ENCODE measurements around the gene IRS1.

Gene IRS1

DNA sequence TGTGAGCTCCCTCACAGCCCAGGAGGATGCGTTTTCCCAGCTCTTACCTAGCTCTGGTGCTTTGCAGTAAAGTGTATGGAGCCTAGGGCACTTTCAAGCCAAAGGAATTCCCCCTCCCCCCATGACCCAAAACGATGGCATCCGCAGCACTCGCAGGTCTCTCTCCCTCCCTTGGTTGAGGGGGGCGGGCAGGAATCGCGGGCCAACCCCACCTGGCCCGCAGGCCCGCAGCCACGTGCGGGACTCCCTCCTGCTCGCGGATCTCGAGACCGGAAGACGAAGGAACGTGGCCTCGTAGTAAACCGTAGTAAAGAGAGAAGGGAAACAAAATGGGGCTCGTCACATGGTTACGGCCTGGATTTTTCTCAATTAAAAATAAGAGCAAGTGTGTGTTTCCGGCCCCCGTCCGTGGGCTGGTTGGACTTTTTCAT is 8.5 kb downstream of the IRS1 start:
- DNase-seq (ENCODE audit: low spot score) = peak; percentile 69

DNA sequence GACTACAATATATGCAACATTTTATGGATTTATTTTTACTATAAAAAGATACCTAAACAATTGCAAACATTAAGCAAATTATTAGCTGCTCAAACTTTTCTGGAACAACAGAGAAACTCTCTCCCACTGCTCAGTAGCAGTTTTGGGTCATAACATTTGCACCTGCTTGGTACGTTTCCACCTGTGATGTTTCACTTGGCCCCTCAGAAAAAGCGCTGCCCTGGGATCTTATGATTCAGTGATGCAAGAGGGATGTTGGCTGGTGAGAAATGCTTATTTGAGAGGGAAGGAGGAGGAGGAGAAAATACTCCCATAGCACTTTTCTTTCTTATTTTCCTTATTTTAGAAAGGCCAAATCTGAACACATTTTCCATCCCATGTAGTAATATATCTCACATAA is 9.2 kb downstream of the IRS1 start:
- no peak for DNase-seq (ENCODE audit: low spot score)

DNA sequence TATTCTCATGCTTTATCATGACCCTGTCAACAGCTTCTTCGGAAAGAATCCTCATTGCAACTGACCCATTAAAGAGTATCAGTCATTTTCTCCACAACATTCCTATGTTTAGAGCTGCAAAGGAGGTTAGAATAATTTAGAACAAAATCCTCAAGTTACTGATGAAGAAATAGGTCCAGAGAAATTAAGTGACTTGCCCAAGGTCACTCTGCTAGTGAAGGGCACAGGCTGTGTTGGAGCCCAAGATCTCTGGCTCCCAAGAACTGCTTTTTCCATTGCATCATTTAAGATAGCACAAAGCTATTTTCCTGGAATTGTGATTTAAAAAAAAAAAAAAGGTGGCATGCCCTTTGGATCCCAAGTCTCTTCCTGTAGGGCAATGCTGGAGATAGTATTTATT is 9.6 kb downstream of the IRS1 start:
- DNase-seq (ENCODE audit: low spot score) = no peak

DNA sequence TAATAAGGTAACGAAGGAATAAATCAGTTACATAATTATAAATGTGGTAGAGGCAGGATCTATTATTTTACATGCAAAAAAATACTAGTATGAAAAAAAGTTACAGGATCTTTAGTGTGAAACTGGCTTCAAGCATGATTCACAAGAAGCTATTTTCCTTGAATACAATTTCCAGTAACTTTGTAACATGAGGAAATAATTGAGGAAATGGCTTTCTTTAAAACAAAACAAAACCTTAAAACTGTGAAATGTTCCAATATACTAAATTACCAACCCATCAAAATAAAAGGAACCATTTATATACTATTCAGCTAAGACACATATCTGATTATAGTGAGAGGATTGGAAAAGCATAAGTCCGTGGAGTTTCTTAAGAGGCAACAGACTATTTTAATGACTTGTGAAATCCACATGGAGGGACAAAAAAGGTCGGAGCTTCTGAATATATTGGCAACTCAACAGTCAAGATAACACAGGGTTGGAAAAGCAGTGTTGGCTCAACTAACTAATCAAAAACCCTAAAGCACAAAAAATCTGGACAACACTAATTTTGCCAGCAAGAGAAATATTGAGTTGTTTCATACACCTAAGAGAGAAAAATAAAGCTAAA is 10.6 kb downstream of the IRS1 start:
- DNase-seq (ENCODE audit: low spot score) = no peak

DNA sequence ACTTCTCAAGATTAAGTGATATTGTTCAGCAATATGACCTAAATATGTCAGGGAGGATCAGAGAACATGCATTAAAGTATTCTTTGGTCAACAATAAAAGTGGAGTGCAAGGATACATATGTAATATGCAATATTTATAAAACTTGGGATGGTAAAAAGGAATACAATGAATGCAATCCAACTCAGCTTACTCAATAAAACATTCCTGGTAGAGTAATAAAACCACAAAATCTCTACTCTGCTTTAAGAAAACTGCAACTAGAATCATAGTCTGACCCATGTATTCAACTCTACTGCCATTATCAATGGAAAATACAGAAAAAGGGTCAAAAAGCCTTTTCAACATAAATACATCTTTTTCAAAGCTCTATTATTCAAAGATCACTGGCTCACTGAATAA is 11.6 kb downstream of the IRS1 start:
- DNase-seq (ENCODE audit: low spot score) = peak; percentile 29

DNA sequence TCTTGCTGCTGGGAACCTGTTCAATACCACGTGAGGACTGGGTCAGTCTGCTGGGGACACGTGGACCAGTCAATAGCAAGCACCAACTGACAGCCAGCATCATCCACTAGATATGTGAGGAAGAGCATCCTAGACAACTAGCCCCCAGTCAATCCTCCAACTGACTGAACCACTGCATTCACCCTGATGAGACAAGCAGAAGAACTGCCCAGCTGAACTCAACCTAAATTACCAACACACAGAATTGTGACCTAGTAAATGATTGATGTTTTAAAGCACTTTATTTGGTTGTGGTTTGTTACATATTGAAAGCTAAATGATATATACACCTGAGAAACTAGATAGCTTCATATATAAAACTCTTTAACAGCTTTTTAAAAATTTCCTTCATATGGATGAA is 15.7 kb downstream of the IRS1 start:
- DNase-seq (ENCODE audit: low spot score) = no peak

DNA sequence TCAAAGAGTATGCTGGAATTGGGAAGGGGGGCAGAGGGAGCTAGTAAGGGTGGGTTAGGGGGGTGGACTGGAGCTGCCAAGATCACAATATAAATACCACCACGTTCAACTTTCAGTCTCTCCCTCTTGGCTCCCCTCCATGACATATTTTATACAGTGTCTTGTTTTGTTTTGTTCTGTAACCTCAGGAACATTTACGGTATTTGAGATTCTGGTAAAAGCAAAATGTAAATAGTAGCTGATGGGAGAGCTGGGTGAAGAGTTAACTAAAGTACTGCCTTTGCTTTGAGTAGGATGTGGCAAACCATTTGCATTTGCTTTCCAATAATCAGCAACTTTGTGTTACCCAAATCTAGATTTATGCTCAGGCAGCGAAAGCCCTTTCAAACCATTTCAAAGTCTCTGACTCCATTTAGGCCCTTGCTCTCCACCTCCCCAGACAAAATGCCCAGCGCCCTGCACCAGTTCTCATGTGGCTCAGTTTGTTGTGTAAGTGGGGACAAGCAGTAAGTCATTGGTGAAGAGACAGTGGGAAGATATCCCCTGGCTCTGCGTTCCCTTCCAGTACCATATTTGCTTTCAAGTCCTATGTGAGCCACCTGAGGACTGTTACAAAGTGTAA is 17.4 kb downstream of the IRS1 start:
- DNase-seq (ENCODE audit: low spot score) = no peak

DNA sequence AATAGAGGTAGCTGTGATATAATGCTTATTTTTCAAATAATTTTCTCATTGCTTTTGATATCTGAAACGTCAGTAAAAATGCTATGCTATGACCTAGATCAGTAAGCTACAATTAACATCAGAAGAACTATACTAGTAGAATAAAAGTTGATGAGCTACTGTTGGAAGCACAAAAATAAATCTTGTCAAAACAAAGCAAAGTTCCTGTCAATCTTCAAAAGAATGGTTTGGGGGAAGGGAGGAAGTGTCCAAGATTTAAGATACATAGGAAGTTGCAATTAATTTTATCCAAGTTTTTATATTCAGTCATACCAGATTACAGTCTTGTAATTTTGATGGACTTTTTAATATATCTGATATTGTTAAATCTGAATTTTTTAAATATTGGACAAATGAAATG is 19.2 kb downstream of the IRS1 start:
- no peak for DNase-seq (ENCODE audit: low spot score)

DNA sequence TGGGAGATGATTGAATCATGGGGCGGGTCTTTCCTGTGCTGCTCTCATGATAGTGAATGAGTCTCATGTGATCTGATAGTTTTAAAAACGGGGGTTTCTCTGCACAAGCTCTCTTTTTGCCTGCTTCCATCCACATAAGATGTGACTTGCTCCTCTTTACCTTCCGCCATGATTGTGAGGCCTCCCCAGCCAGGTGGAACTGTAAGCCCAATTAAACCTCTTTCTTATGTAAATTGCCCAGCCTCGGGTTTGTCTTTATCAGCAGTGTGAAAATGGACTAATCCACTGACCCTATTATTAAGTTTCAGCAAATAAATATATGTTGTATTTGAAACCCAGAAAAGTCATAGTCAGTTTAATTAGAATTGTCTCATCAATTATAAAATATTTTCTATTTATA is 22.0 kb downstream of the IRS1 start:
- no peak for DNase-seq (ENCODE audit: low spot score)

DNA sequence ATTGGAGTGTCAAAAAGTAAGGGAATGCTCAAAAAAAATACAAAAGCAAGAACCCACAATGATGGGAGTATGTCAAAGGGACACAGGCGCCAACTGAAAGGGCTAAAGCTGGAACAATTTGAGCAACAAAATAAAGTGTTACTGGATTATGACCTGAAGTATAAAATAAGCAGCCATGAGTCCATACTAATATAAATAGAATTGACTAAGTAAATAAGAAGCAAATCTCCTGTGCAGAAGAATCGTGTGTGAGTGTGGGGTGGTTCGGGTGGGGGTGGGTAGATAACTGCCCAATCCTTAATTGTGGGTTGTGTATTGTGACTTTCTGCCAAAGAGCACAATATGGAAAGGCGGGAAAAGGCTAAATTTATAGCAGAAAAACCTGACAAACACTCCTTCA is 23.5 kb downstream of the IRS1 start:
- DNase-seq (ENCODE audit: low spot score) = no peak

DNA sequence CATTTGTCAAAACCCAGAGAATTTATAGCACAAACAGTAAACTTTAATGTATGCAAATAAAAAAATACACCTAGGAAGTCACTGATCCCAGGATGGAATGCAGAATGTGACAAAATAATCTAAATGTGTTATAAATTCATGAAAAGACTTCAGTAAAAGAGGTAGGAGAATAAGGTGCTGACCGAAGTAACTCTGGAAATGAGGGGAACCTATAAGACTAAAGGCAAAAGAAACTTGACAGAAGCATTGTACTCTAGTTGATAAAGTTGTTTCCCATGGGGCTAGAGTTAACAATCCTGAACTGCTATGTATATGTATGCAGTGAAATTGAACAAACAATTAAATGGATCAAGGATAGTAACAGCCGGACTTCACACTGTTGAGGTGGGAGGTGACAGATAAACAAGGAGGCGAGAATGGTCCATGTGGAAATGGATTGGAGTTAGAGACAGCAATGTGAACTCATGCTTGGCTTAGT is 24.5 kb downstream of the IRS1 start:
- no peak for DNase-seq (ENCODE audit: low spot score)

DNA sequence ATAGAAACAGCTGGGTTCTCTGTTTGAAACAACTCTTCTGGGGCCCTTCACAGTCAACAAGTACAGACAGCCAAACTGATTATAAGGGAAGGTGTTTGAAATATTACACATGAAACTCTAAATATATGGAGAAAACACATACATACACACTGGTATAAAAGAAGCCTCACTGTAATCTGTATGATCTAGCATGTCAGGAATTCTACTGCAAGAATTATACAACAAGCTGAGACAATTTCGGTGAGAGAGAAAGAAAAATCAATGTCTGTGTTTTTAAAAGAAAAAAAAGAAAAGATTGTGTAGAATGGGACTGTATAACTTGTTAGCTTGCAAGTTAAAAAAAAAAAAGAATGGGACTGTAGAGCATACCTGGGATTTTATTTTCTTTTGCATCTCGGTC is 26.3 kb downstream of the IRS1 start:
- DNase-seq (ENCODE audit: low spot score) = no peak

DNA sequence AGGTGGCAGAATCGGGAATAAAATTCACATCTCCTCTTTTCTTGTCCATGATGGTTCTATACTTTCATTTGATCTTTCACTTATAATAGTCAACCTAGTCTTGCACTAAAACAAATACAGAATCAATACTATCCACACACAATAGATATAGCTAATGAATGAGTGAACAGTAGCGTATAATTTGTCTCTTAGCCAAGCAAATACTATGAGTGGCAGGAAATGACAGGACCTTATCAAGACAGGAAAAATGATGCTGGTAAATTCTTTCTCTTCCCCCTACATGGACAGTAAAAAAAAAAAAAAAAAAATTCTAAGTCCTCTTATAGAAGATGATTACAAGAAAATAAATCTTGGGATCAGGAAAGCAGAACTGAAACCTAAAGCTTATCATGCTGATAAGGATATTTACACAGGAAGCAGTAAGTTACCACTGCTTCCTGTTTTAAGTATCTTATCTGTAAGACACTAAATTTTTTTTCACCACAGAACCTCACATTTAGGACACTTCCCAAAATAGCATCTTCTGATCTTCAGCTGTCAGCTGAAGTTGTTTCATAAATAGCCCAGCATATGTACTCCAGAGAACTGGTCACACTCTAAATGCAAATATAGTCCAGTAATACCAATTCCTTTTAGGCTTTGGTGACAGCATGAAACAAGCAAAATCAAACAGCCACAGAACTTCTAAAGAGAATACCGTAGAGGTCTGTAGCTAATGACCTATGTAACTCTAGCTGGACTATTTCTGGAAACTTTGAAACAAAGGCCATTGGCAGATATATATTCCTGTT is 27.0 kb downstream of the IRS1 start:
- DNase-seq (ENCODE audit: low spot score) = no peak

DNA sequence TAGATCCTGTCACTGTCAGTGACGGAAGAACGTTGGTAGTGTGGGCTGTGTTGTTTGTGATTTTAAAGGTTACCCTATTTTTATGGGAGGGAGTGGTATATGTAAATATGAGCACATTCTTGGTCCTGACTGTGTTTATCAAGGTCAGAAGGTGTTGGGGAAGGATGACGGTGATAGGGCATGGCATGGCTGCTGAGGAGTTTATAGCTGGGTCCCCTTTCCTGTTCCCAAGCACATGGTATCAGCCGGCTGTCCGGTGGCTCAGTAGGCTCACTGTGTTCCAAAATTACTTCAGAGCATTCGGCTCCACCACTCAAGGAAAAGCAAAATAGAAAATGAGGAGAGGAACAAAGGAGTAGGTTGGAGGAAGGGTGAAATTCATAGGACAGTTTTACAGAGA is 28.6 kb downstream of the IRS1 start:
- DNase-seq (ENCODE audit: low spot score) = no peak

DNA sequence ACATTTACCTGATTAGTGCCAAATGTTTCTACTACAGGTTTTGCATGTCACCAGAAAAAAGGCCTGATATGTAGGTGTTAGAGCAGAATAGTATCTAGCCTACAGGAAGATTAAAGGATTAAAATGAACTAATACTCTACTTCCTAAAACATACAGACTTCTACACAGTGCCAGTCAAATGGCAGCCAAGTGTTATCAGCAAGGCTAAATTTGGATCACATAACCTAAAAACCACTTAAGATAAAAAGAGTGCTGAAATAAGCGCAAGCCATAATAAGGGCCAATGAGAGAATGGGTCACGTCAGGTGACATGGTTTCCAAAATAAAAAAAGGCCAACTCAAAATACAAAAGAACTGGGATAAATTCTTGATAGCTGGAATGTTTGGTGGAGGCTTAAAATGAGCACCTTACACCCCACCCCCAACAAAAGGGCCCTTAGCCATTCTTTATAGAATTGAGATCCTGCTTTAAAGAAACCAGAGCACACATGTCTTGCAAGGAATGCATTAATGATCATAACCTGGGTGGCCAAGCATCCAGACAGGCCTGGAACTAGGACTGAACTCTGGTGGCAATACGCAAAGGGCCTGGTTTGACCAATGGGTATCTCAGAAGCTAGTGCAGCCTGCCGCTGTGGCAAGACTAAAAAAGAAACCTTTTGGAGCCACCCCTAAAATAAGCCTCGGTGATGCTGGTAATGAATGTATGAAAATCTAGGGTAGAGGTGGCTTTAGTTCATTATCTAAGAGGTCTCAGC is 32.4 kb downstream of the IRS1 start:
- no peak for DNase-seq (ENCODE audit: low spot score)

DNA sequence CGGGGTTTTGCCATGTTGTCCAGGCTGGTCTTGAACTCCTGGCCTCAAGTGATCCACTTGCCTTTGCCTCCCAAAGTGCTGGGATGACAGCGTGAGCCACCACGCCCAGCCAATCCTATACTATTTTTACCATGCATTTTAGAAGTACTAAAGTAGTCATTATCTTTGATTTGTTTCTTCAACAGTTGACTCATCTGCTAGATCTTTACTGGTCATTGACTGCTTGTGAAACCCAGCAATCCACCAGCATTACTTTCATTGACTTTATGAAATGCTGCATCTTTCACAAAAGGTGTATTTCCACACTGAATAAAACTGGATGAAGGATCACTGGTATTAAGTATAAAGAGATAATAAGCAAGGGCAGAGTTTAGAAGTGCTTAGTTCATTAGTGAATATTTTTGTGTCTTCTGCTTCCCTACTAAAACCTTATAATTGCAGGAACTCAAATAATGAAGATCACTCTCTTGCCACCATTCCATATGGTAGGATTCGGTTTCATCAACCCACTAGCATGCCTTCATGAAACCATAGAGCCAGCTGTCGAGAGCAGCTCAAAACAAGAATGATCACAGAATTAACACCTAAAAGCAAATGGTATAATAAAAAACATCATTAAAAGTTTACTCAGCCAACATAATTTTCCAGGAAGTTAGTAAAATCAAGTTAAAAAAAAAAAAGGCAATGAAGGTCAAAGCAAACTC is 33.1 kb downstream of the IRS1 start:
- no peak for DNase-seq (ENCODE audit: low spot score)

DNA sequence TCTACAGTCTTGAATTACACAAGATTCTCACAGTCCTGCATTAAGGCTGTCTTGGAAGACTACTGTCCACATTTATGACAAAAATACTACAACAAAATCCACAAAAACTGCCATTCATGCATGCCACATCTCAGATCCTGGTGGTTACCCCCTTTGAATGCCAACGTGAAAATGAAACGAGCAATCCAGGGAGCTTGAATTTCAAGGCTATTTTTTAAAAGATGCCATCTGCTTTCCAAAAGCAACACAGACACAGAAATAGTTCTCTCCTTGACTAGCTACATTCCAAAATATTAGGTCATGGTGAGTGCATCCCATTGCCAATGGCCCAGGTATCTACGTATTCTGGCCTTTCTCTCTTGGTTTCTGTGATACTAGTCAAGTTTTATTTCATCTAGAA is 36.3 kb downstream of the IRS1 start:
- DNase-seq (ENCODE audit: low spot score) = no peak

DNA sequence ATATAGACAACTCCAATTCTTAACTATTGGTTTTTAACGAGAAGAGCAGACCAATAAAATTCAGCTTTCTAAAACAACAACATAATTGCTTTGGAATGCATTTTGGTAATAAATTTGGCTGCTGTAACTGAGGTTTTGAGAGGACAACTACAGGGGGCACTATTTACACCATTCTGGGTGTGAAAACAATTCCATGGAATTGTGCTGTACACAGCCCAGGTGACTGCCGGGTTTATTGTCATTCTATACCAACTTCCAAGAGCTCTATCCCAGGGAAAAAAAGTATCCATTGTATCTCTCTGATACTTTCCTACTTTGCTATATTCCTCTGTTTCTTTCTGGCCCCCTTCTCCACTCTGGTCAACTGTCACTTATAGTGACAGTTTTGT is 38.4 kb downstream of the IRS1 start:
- DNase-seq (ENCODE audit: low spot score) = no peak

DNA sequence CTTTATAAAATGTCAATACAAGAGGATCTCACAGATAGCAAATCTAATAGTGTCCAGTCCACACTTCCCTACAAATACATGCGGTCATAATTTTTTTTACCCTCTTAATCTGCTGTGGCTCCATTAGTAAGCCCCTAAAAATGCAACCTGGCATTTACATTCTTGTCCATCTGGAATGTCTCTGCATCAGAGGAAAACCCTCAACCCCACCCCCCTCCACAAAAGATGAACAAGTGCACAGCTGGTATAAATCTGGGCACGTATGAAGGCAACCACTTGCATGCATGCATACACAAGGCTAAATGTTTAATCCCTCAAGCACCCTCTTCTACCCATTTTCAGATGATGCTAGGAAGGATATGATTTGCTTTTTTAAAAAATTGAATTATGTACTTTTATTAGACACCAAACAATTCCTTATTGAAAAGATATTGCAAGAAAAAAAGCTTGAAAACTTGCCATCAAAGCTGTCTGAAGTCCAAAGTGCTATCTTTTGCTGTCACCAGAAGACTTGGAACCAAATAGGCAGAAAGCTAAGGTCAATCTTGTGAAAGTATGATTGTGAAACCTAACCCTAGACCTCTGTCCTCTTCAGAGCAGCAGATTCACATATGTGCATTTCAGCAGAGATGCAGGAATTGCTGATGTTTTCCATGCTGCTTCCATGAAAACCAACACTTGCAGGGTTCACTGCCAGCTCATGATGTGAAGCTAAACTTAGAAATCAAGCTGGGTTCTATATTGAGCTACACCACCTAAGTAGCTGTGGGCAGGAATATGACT is 39.0 kb downstream of the IRS1 start:
- peak; percentile 73 for DNase-seq (ENCODE audit: low spot score)

DNA sequence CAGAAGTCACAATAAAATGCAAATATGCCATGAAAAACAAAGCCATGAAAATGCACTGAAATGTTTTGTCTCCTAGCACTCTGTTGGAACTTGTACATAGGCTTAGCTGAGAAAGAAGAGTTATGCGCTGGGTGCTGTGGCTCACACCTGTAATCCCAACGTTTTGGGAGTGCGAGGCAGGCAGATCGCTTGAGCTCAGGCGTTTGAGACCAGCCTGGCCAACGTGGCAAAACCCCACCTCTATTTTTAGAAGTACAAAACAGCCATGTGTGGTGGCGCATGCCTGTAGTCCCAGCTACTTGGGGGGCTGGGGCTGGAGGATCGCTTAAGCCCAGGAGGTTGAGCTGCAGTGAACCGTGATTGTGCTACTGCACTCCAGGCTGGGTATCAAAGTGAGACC is 39.9 kb downstream of the IRS1 start:
- no peak for DNase-seq (ENCODE audit: low spot score)

DNA sequence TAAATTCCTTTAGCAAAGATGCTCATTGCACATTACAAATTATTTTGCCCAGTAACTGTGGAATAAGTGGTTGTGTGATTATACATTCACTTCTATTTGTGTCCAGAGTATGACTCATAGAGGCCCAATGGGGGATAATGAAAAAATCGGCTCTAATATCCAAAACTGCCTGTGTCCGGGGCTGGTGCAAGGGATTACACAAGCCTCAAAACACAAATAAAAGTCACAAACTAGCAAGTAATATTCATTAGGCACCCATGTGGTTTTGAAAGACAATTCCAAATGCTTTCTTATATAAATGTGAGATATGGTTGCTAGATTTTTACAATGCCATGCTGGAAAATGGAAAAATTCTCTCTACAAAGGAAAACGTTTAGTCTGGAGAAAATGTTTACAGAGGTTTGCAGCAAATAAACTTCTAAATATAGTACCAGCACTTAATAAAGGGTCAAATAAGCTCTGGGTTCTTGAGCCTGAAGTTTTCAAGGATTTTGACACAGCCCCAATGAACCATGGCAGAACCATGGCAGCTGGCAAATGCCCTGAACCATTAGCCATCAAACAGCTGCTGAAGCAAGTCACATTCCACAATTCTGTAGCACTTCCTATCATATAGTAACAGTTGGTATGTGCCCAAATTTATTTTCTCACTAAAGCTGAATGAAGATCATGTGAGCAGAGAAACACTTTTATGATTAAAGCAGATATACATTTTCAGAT is 40.5 kb downstream of the IRS1 start:
- peak; percentile 64 for DNase-seq (ENCODE audit: low spot score)

All from GM03348 (cell line).